ENCODE measurements around the gene DHRS11. TPM values are rescaled to one million over a fixed set of nuclear protein-coding genes. Genes with fewer than 3 reads are reported as not detected.

Gene DHRS11
- total and polyA plus RNA-seq, 2 experiments from 2014 or later, result 23.4 to 36.7 TPM

DNA sequence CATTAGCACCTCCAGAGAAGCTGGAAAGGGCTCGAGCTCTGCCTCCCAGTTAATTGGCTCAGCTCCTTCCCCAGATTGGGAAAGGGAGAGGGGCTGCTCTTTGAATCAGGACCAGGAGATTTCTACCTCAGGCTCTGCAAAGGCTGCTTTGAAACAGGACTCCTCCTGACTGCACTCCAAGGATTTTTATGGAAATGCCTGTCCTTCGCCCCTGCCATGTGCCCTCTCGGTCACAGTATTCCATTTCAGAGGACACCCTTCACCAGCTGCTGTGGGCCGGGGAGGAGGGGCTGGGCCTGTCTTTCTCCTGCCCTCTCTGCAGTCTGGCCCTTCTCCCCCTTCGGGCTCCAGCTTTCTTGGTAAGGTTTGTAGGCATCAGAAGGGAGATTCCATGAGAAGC lies 23.3 kb downstream of the DHRS11 start (continued):
- TF ChIP-seq ZNF114 (CRISPR knock-in tag; IDR thresholded peaks at IDR 0.05) (no peak), EZH2 (IDR thresholded peaks at IDR 0.05; ENCODE audit: low read depth, unreplicated experiment) (no peak), EZH2phosphoT487 (IDR thresholded peaks at IDR 0.05; ENCODE audit: unreplicated experiment) (no peak)

DNA sequence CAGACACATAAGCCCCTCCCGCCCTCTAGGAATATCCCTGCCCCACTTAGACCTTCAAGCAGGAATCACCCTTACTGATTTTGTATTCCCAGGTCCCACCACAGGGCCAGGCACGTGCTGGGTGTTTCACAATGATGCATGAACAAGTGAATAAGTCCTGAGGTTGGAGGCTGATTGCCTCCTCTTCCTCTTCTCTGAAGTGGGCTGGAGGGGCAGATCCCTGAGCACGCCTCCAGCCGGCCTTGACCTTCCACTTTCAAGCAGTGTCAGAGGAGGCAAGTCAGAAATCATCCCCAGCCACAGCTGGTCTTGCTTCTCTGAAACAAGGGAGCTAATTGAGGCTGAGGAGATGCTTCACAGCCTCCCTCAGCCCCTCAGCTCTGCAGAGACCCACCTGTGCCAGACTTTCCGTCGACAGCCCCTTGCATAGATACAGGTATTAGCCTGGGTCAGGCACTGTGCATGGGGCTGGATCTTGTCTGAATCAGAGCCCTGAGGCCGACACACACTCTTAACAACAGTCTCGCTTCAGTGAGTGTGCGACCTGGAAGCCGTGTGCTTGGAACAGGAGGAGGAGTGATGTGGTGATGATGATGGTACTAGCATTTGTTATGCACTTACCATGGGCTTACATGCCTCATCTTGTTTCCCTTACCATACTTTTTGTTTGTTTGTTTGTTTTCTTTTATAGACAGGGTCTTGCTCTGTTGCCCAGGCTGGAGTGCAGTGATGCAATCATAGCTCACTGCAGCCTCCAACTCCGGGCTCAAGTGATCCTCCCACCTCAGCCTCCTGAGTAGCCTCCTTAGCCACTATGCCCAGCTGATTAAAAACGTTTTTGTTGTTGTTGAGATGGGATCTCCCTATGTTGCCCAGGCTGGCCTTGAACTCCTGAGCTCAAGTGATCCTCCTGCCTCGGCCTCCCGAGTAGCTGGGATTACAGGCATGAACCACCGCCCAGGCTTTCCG lies 24.7 kb downstream of the DHRS11 start:
- Histone ChIP-seq H3K79me2 (replicated peaks; ENCODE audit: insufficient read depth) (no peaks in the 10 kb centered on the region), H3F3A (replicated peaks; ENCODE audit: low read depth) (no peaks in the 10 kb centered on the region; the same call in 1 of the 2 replicates), H3K4me1 (ENCODE audit: insufficient read depth) (peaks cover 24% of the 10 kb centered on the region), H3K4me3 (no peak overlapping the region), H3K9me2 (ENCODE audit: insufficient read depth) (no peaks in the 10 kb centered on the region), H3K36me3 (ENCODE audit: insufficient read depth) (no peaks in the 10 kb centered on the region), H3K27me3 (ENCODE audit: insufficient read depth) (no peaks in the 10 kb centered on the region), H2AFZ (no peak overlapping the region), H4K20me1 (replicated peaks; ENCODE audit: insufficient read depth) (0 out of 2 replicates have a peak, but pooled peaks cover 3% of the 10 kb centered on the region), H3K4me2 (no peak overlapping the region), H3K27ac (ENCODE audit: low read depth) (no peak overlapping the region)
- H3K36me3 Mint-ChIP-seq (ENCODE audit: low read depth), result peaks cover 5% of the 10 kb centered on the region; the same call in 1 of the 3 replicates
- no peak overlapping the region for H3K27ac Mint-ChIP-seq
- no peak for ATAC-seq
- H3K27me3 Mint-ChIP-seq (ENCODE audit: insufficient read depth, low read depth, poor library complexity), result peaks cover 17% of the 10 kb centered on the region
- H3K9me3 Mint-ChIP-seq, result no peaks in the 10 kb centered on the region; the same call in 2 of the 3 replicates
- no peak for DNase-seq (ENCODE audit: low spot score)
- H3K4me1 Mint-ChIP-seq, result peaks cover 35% of the 10 kb centered on the region
- no peak overlapping the region for H3K4me3 Mint-ChIP-seq
- TF ChIP-seq, protein P1, sequence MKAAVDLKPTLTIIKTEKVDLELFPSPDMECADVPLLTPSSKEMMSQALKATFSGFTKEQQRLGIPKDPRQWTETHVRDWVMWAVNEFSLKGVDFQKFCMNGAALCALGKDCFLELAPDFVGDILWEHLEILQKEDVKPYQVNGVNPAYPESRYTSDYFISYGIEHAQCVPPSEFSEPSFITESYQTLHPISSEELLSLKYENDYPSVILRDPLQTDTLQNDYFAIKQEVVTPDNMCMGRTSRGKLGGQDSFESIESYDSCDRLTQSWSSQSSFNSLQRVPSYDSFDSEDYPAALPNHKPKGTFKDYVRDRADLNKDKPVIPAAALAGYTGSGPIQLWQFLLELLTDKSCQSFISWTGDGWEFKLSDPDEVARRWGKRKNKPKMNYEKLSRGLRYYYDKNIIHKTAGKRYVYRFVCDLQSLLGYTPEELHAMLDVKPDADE (IDR thresholded peaks at IDR 0.05), result no peak
- TF ChIP-seq EZH2phosphoT487 (IDR thresholded peaks at IDR 0.05; ENCODE audit: unreplicated experiment) (no peak), ZNF331 (CRISPR knock-in tag; IDR thresholded peaks at IDR 0.05; ENCODE audit: low read depth) (no peak), NANOG (IDR thresholded peaks at IDR 0.05; ENCODE audit: borderline replicate concordance) (no peak), POLR2AphosphoS5 (IDR thresholded peaks at IDR 0.05; ENCODE audit: low read depth) (no peak), STAT1 (IDR thresholded peaks at IDR 0.05; ENCODE audit: unreplicated experiment) (no peak), CREB1 (CRISPR knock-in tag; IDR thresholded peaks at IDR 0.05; ENCODE audit: low read depth) (no peak), EZH2 (IDR thresholded peaks at IDR 0.05; ENCODE audit: low read depth, unreplicated experiment) (no peak), ZNF114 (CRISPR knock-in tag; IDR thresholded peaks at IDR 0.05) (no peak), JUNB (IDR thresholded peaks at IDR 0.05; ENCODE audit: unreplicated experiment) (no peak)
- TF ChIP-seq, protein P2, sequence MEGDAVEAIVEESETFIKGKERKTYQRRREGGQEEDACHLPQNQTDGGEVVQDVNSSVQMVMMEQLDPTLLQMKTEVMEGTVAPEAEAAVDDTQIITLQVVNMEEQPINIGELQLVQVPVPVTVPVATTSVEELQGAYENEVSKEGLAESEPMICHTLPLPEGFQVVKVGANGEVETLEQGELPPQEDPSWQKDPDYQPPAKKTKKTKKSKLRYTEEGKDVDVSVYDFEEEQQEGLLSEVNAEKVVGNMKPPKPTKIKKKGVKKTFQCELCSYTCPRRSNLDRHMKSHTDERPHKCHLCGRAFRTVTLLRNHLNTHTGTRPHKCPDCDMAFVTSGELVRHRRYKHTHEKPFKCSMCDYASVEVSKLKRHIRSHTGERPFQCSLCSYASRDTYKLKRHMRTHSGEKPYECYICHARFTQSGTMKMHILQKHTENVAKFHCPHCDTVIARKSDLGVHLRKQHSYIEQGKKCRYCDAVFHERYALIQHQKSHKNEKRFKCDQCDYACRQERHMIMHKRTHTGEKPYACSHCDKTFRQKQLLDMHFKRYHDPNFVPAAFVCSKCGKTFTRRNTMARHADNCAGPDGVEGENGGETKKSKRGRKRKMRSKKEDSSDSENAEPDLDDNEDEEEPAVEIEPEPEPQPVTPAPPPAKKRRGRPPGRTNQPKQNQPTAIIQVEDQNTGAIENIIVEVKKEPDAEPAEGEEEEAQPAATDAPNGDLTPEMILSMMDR (conservative IDR thresholded peaks at IDR 0.05; ENCODE audit: low read depth in 2 of 2), result no peak
- TF ChIP-seq, protein P3, sequence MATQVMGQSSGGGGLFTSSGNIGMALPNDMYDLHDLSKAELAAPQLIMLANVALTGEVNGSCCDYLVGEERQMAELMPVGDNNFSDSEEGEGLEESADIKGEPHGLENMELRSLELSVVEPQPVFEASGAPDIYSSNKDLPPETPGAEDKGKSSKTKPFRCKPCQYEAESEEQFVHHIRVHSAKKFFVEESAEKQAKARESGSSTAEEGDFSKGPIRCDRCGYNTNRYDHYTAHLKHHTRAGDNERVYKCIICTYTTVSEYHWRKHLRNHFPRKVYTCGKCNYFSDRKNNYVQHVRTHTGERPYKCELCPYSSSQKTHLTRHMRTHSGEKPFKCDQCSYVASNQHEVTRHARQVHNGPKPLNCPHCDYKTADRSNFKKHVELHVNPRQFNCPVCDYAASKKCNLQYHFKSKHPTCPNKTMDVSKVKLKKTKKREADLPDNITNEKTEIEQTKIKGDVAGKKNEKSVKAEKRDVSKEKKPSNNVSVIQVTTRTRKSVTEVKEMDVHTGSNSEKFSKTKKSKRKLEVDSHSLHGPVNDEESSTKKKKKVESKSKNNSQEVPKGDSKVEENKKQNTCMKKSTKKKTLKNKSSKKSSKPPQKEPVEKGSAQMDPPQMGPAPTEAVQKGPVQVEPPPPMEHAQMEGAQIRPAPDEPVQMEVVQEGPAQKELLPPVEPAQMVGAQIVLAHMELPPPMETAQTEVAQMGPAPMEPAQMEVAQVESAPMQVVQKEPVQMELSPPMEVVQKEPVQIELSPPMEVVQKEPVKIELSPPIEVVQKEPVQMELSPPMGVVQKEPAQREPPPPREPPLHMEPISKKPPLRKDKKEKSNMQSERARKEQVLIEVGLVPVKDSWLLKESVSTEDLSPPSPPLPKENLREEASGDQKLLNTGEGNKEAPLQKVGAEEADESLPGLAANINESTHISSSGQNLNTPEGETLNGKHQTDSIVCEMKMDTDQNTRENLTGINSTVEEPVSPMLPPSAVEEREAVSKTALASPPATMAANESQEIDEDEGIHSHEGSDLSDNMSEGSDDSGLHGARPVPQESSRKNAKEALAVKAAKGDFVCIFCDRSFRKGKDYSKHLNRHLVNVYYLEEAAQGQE (IDR thresholded peaks at IDR 0.05; ENCODE audit: unreplicated experiment), result no peak
